Esophagus (tissue), 2 donors: ENCODE measurements around the gene CDC42BPB. TPM values are rescaled to one million over a fixed set of nuclear protein-coding genes. Genes with fewer than 3 reads are reported as not detected.
A peak's percentile ranks its signal among the peaks of the same experiment; 100 is the strongest.

Source experiments
- H3K27ac ChIP-seq, 2 donors: one replicate each; pipeline ENCODE4 v1.5.1; 2013; ENCODE audit warnings: low read depth in 2 of 2, mild to moderate bottlenecking in 2 of 2, inconsistent platforms in 1 of 2, low read length in 1 of 2, moderate library complexity in 1 of 2
- H3K27me3 ChIP-seq, 2 donors: one replicate each; pipeline ENCODE4 v1.6.1; 2013; ENCODE audit warnings: low read length in 2 of 2, control low read depth in 1 of 2, mild to moderate bottlenecking in 1 of 2; ENCODE audit not compliant: insufficient read depth in 2 of 2, control insufficient read depth in 1 of 2
- H3K36me3 ChIP-seq, 2 donors: one replicate each; pipeline ENCODE4 v1.6.1; 2013; ENCODE audit warnings: low read length in 1 of 2; ENCODE audit not compliant: control insufficient read depth in 2 of 2, insufficient read depth in 2 of 2
- H3K4me1 ChIP-seq, 2 donors: one replicate each; pipeline ENCODE4 v1.6.1; 2013; ENCODE audit warnings: low read length in 1 of 2; ENCODE audit not compliant: control insufficient read depth in 2 of 2, insufficient read depth in 2 of 2
- H3K4me3 ChIP-seq, 2 donors: one replicate each; pipeline ENCODE4 v1.5.1; 2013; ENCODE audit warnings: low read length in 2 of 2, mild to moderate bottlenecking in 2 of 2, low read depth in 1 of 2, moderate library complexity in 1 of 2
- H3K9me3 ChIP-seq, 2 donors: one replicate each; pipeline ENCODE4 v1.6.1; 2013; ENCODE audit warnings: mild to moderate bottlenecking in 2 of 2, low read depth in 1 of 2, low read length in 1 of 2, moderate library complexity in 1 of 2; ENCODE audit not compliant: control insufficient read depth in 2 of 2, insufficient read depth in 1 of 2
- WGBS, 2 donors: extraction: QIAGEN DNeasy Blood & Tissue Kit; methylation state at CpG; one replicate each; pipeline ENCODE4 v1.1.7; 2013; 5-methylcytosine and 5-hydroxymethylcytosine counted together
- polyA plus RNA-seq, 2 donors: library from polyadenylated mRNA; stranded (reverse); fragments of 200-250 nt; gene quantifications; one replicate each; pipeline ENCODE4 v1.2.3, GENCODE V29; 2013
- donor health status: healthy with polysubstance abuse.
- donor health status: Bipolar disorder and iron deficiency.

Gene CDC42BPB
- polyA plus RNA-seq, 2 donors: 29.9 to 35.2 TPM

GRCh38 chr14:103013028-103013427, 44.3 kb downstream of the CDC42BPB start:
- Histone ChIP-seq H3K4me3 (no peak overlapping the region), H3K27ac (no peak overlapping the region), H3K36me3 (peaks cover under 1 to 7% of the 10 kb centered on the region in 2 donors), H3K9me3 (no peaks in the 10 kb centered on the region), H3K4me1 (peaks cover 7 to 9% of the 10 kb centered on the region in 2 donors), H3K27me3 (no peaks in the 10 kb centered on the region)
- 95 to 97% methylated on average over 12 of the region's 12 CpGs for WGBS, 2 donors

DNA sequence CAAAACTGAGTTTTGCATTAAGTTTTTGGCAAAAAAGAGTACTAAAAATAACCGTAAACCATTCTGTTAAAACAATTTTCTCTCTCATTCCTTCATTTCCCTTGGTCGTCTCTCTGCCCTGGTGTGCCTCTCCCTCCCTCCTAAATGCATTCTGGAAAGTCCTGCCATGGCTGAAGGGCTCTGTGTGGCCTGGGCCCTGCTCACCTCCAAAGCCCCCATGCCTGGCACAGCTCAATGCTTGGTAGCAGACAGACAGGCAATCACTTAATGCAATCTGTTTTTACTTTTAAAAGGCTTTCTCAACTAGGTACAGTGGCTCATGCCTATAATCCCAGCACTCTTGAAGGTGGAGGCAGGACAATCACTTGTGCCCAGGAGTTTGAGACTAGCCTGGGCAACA, 47.8 kb downstream of the CDC42BPB start:
- peaks cover 5 to 14% of the 10 kb centered on the region in 2 donors for H3K36me3 ChIP-seq
- H3K4me1 ChIP-seq: peaks cover 2 to 7% of the 10 kb centered on the region in 2 donors
- 89 to 95% methylated on average over 2 of the region's 2 CpGs for WGBS, 2 donors
- H3K27ac ChIP-seq: peak overlapping the region in 1 of 2 donors; percentile 68
- H3K27me3 ChIP-seq: no peaks in the 10 kb centered on the region
- no peak overlapping the region for H3K4me3 ChIP-seq
- no peaks in the 10 kb centered on the region for H3K9me3 ChIP-seq

DNA sequence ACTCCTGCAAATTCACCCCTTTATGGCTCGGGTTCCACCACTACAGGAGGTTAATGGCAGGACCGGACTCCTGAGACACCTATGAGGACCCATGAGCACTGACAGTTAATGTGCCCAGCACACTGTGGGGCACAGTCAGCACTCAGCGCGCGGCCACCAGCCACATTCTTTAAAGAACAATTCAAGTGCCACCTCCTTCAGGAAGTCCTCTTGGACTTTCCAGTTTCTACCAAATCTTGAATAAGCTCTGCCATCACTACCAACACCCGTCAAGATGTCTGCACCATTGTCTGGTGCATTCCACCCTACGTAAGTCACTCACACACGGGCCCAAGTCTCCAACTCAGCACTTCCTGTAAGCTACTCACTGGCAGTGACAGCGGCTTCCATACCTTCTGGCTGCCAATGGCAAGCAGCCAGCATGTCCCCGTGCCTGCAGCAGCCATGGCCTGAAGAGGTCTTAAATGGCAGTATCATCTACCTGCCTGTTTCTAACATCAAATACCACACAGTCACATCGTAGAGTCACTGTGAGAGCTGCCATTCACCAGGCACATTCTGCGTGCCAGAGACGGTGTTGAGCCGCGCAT, 48.5 kb downstream of the CDC42BPB start:
- Histone ChIP-seq H3K27ac (peak overlapping the region in 1 of 2 donors; percentile 45), H3K4me3 (no peak overlapping the region), H3K36me3 (peaks cover 5 to 16% of the 10 kb centered on the region in 2 donors), H3K9me3 (no peaks in the 10 kb centered on the region), H3K4me1 (peaks cover 5 to 11% of the 10 kb centered on the region in 2 donors), H3K27me3 (no peaks in the 10 kb centered on the region)
- 80 to 81% methylated on average over 15 of the region's 15 CpGs for WGBS, 2 donors

- no peaks in the 10 kb centered on the region for H3K27me3 ChIP-seq
- 84 to 87% methylated on average over 10 of the region's 10 CpGs for WGBS, 2 donors
- H3K27ac ChIP-seq: no peak overlapping the region
- no peaks in the 10 kb centered on the region for H3K9me3 ChIP-seq
- H3K4me3 ChIP-seq: no peak overlapping the region
- H3K4me1 ChIP-seq: peaks cover 5 to 11% of the 10 kb centered on the region in 2 donors
- H3K36me3 ChIP-seq: peaks cover 5 to 18% of the 10 kb centered on the region in 2 donors
Observed at GRCh38 chr14:103008126-103008525, 49.2 kb downstream of the CDC42BPB start.

DNA sequence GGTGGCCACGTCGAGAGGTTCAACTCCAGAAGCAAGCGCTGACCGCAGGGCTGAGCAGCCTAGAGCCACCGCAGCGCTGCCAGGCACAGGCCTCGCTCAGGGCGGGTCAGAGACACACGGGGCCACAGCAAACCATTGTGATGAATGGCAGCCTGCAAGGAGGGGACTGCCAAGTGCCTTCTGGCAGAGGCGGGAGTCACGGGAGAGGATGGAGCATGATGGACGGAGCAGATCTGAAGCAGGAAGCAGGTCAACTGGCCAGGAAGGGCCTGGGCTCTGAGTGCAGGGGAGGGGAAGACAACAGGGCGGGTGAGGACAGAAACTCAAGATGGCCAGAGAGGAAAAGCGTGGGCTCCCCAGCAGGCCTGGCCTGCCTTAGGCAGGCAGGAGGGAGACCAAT, 49.8 kb downstream of the CDC42BPB start:
- no peaks in the 10 kb centered on the region for H3K27me3 ChIP-seq
- 80 to 81% methylated on average over 14 of the region's 14 CpGs for WGBS, 2 donors
- H3K9me3 ChIP-seq: no peaks in the 10 kb centered on the region
- H3K4me1 ChIP-seq: peaks cover 3 to 11% of the 10 kb centered on the region in 2 donors
- peaks cover 8 to 18% of the 10 kb centered on the region in 2 donors for H3K36me3 ChIP-seq
- H3K4me3 ChIP-seq: no peak overlapping the region
- H3K27ac ChIP-seq: no peak overlapping the region

DNA sequence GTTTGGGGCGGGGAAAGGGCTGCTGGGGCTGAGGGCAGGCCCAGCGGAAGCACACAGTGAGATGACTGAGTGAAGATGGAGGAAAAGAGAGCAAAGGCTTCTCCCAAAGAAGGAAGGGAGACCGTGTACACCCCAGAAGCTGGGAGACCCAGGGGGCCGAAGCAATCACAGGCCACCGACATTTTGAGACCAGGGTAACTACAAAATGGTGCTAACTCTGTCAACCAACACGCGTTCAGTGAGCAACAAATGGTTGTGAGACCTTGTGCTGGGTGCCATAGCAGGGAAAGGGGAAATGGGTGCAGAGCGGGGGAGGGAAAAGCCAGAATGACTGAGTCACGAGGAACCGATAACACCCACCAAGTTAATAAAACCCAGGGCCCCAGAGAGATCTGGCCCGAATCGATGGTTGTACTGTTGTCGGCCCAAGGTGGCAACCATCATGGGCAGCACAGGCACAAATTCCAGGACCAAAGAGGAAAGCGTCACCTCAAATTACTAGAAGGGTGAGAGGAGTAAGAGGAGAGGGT, 50.3 kb downstream of the CDC42BPB start:
- WGBS, 2 donors: 94 to 97% methylated on average over 14 of the region's 14 CpGs
- Histone ChIP-seq H3K9me3 (no peaks in the 10 kb centered on the region), H3K27me3 (no peaks in the 10 kb centered on the region), H3K4me3 (no peak overlapping the region), H3K36me3 (peaks cover 10 to 18% of the 10 kb centered on the region in 2 donors), H3K4me1 (peaks cover 3 to 11% of the 10 kb centered on the region in 2 donors), H3K27ac (no peak overlapping the region)

GRCh38 chr14:103006106-103006505, 51.2 kb downstream of the CDC42BPB start:
- no peaks in the 10 kb centered on the region for H3K9me3 ChIP-seq
- peaks cover 10 to 23% of the 10 kb centered on the region in 2 donors for H3K36me3 ChIP-seq
- H3K4me1 ChIP-seq: peaks cover 3 to 11% of the 10 kb centered on the region in 2 donors
- 88 to 96% methylated on average over 8 of the region's 8 CpGs for WGBS, 2 donors
- no peak overlapping the region for H3K27ac ChIP-seq
- H3K27me3 ChIP-seq: no peaks in the 10 kb centered on the region
- H3K4me3 ChIP-seq: no peak overlapping the region

DNA sequence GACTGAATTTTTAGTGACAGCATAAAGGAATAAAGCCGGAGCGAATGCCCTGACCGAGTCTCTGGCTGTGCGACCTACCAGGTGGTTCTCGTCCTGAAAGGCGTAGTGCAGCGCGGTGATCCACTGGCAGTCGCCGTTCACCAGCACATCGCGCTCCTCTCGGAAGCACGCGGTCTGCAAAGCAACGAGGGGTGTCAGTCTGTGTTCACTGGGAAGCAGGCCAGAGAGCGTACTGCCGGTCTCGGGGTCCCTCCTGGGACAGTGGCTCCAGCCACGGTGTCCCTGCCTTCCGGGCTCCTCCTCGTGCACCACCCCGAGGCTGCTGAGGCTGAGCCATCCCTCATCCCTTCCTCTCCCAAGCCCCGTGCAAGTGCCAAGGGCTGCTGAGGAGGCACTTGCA, 53.5 kb downstream of the CDC42BPB start:
- H3K4me1 ChIP-seq: peaks cover 3 to 8% of the 10 kb centered on the region in 2 donors
- H3K9me3 ChIP-seq: no peaks in the 10 kb centered on the region
- WGBS, 2 donors: 87 to 91% methylated on average over 24 of the region's 24 CpGs
- no peak overlapping the region for H3K4me3 ChIP-seq
- H3K36me3 ChIP-seq: peaks cover 16 to 32% of the 10 kb centered on the region in 2 donors
- H3K27ac ChIP-seq: no peak overlapping the region
- no peaks in the 10 kb centered on the region for H3K27me3 ChIP-seq

DNA sequence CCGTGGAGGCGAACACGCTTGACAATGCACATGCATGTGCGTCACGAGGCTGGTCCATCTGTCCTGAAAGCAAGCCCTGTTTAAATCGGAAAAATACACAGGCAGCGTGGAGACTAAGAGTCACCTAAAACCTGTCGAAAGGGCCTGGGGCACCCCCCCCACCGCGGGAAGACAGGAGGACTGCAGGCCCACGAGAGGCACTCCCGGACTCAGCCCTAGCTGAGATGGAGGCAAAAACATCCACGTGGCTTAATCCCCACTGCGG, 54.1 kb downstream of the CDC42BPB start:
- Histone ChIP-seq H3K27ac (no peak overlapping the region), H3K4me3 (no peak overlapping the region), H3K36me3 (peaks cover 16 to 34% of the 10 kb centered on the region in 2 donors), H3K4me1 (peaks cover 3 to 8% of the 10 kb centered on the region in 2 donors), H3K9me3 (no peaks in the 10 kb centered on the region), H3K27me3 (no peaks in the 10 kb centered on the region)
- WGBS, 2 donors: 91% methylated on average over 14 of the region's 14 CpGs
